Testis (tissue), 2 donors: ENCODE results near the gene MICAL1.

ENCODE experiments used
- POLR2A ChIP-seq: fragments of 450-650 bp; IDR thresholded peaks from one replicate; pipeline ENCODE4 v1.6.1; 2017; ENCODE audit warnings: antibody characterized with exemption, mild to moderate bottlenecking, moderate library complexity
- TF ChIP-seq, protein P1 (sequence below), 3 experiments: fragments of 450-650 bp in 2 of 3; fragments of 200-600 bp in 1 of 3; sonication (generic) in 1 of 3; IDR thresholded peaks; one replicate each; pipeline ENCODE4 v1.5.1; 2016 to 2019; ENCODE audit warnings: antibody characterized with exemption in 3 of 3, mild to moderate bottlenecking in 2 of 3, moderate library complexity in 1 of 3

GRCh38 chr6:109396046-109396718 lies 59.4 kb downstream of the MICAL1 start:
- TF ChIP-seq, protein P1, sequence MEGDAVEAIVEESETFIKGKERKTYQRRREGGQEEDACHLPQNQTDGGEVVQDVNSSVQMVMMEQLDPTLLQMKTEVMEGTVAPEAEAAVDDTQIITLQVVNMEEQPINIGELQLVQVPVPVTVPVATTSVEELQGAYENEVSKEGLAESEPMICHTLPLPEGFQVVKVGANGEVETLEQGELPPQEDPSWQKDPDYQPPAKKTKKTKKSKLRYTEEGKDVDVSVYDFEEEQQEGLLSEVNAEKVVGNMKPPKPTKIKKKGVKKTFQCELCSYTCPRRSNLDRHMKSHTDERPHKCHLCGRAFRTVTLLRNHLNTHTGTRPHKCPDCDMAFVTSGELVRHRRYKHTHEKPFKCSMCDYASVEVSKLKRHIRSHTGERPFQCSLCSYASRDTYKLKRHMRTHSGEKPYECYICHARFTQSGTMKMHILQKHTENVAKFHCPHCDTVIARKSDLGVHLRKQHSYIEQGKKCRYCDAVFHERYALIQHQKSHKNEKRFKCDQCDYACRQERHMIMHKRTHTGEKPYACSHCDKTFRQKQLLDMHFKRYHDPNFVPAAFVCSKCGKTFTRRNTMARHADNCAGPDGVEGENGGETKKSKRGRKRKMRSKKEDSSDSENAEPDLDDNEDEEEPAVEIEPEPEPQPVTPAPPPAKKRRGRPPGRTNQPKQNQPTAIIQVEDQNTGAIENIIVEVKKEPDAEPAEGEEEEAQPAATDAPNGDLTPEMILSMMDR (IDR thresholded peaks at IDR 0.05): no peak
- no peak for TF ChIP-seq POLR2A
